ENCODE data around the gene SMYD3.

The SMYD3 gene

DNA sequence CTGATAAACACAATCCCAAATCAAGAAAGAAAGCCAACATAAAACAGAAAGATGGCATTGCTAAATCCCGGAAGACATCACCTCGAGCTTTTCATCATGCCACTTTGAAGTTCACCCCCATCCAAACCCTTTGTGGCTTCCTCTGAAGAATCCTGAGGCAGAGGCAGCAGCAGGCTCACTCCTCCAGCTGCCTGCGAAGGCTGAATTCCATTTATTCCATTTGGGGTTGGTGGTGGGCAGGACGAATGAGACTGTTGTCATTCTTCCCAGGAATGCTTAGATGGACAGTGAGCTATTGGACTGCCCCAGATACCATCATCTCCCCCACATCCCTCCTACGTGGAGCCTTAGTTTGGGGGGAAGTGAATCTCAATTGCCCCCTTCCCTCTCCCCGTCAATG is 437.5 kb downstream of the SMYD3 start:
- Histone ChIP-seq H3K27me3 (replicated peaks; ENCODE audit: control insufficient read depth, insufficient read depth, low read length) (no peaks in the 10 kb centered on the region), H3K36me3 (ENCODE audit: control insufficient read depth, insufficient read depth, low read length) (no peaks in the 10 kb centered on the region), H3K4me3 (replicated peaks; ENCODE audit: low read depth, low read length) (no peak overlapping the region)
- TF ChIP-seq CTCF (IDR thresholded peaks at IDR 0.05; ENCODE audit: insufficient read depth, low read length, poor library complexity, severe bottlenecking): no peak
- no peak for DNase-seq (ENCODE audit: extremely low read depth, insufficient read length)

GRCh38 chr1:246068619-246069509 is 438.2 kb downstream of the SMYD3 start:
- no peaks in the 10 kb centered on the region for H3K36me3 ChIP-seq (ENCODE audit: control insufficient read depth, insufficient read depth, low read length)
- TF ChIP-seq CTCF (IDR thresholded peaks at IDR 0.05; ENCODE audit: insufficient read depth, low read length, poor library complexity, severe bottlenecking): no peak
- no peaks in the 10 kb centered on the region for H3K27me3 ChIP-seq (replicated peaks; ENCODE audit: control insufficient read depth, insufficient read depth, low read length)
- no peak for DNase-seq (ENCODE audit: extremely low read depth, insufficient read length)
- H3K4me3 ChIP-seq (replicated peaks; ENCODE audit: low read depth, low read length): no peak overlapping the region

DNA sequence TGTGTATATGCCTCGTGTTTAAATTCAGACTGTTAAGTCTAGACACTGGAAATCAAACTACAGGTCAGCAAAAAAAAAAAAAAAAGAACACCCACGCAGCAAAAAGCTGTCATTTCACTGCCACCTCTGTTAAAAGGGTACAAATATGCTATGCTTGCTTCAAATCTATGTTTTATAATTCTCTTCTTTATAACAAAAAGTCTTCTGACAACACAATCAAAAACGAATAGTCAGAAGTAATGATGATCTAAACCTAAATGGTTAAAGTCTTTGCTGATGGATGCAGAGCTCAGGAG is 438.9 kb downstream of the SMYD3 start:
- no peak overlapping the region for H3K4me3 ChIP-seq (replicated peaks; ENCODE audit: low read depth, low read length)
- H3K36me3 ChIP-seq (ENCODE audit: control insufficient read depth, insufficient read depth, low read length): no peaks in the 10 kb centered on the region
- no peaks in the 10 kb centered on the region for H3K27me3 ChIP-seq (replicated peaks; ENCODE audit: control insufficient read depth, insufficient read depth, low read length)
- no peak for DNase-seq (ENCODE audit: extremely low read depth, insufficient read length)
- no peak for TF ChIP-seq CTCF (IDR thresholded peaks at IDR 0.05; ENCODE audit: insufficient read depth, low read length, poor library complexity, severe bottlenecking)

GRCh38 chr1:246067432-246068216 is 439.5 kb downstream of the SMYD3 start:
- H3K27me3 ChIP-seq (replicated peaks; ENCODE audit: control insufficient read depth, insufficient read depth, low read length): no peaks in the 10 kb centered on the region
- H3K36me3 ChIP-seq (ENCODE audit: control insufficient read depth, insufficient read depth, low read length): no peaks in the 10 kb centered on the region
- TF ChIP-seq CTCF (IDR thresholded peaks at IDR 0.05; ENCODE audit: insufficient read depth, low read length, poor library complexity, severe bottlenecking): no peak
- no peak overlapping the region for H3K4me3 ChIP-seq (replicated peaks; ENCODE audit: low read depth, low read length)
- no peak for DNase-seq (ENCODE audit: extremely low read depth, insufficient read length)

GRCh38 chr1:246066573-246066972 is 440.5 kb downstream of the SMYD3 start:
- Histone ChIP-seq H3K4me3 (replicated peaks; ENCODE audit: low read depth, low read length) (no peak overlapping the region), H3K36me3 (ENCODE audit: control insufficient read depth, insufficient read depth, low read length) (no peaks in the 10 kb centered on the region), H3K27me3 (replicated peaks; ENCODE audit: control insufficient read depth, insufficient read depth, low read length) (no peaks in the 10 kb centered on the region)
- no peak for DNase-seq (ENCODE audit: extremely low read depth, insufficient read length)
- no peak for TF ChIP-seq CTCF (IDR thresholded peaks at IDR 0.05; ENCODE audit: insufficient read depth, low read length, poor library complexity, severe bottlenecking)

Data from GM06990 (cell line).